ENCODE results near the gene MED27.

Gene MED27

GRCh38 chr9:132082188-132082587, 2.5 kb upstream of the MED27 start:
- no peak for TF ChIP-seq CTCF (IDR thresholded peaks at IDR 0.05; ENCODE audit: low read depth, low read length)
- no peak for TF ChIP-seq MAX (IDR thresholded peaks at IDR 0.05; ENCODE audit: low read depth, low read length)
- DNase-seq (ENCODE audit: low read depth) = no peak
- H3K4me3 ChIP-seq (ENCODE audit: low read depth, low read length) = no peak overlapping the region

- TF ChIP-seq POLR2A (IDR thresholded peaks at IDR 0.05; ENCODE audit: extremely low read depth, insufficient read length) (no peak), CTCF (IDR thresholded peaks at IDR 0.05; ENCODE audit: low read depth, low read length) (no peak), MYC (IDR thresholded peaks at IDR 0.05; ENCODE audit: low read depth, low read length) (no peak), MAX (IDR thresholded peaks at IDR 0.05; ENCODE audit: low read depth, low read length) (no peak)
- H3K4me3 ChIP-seq (ENCODE audit: low read depth, low read length) = peak overlapping the region; percentile 96
- DNase-seq (ENCODE audit: low read depth) = no peak
Observed at GRCh38 chr9:132078699-132079356, 839 bp downstream of the MED27 start.

GRCh38 chr9:132077881-132078698, 1.6 kb downstream of the MED27 start:
- no peak for TF ChIP-seq POLR2A (IDR thresholded peaks at IDR 0.05; ENCODE audit: extremely low read depth, insufficient read length)
- TF ChIP-seq MYC (IDR thresholded peaks at IDR 0.05; ENCODE audit: low read depth, low read length) = no peak
- TF ChIP-seq CTCF (IDR thresholded peaks at IDR 0.05; ENCODE audit: low read depth, low read length) = no peak
- TF ChIP-seq MAX (IDR thresholded peaks at IDR 0.05; ENCODE audit: low read depth, low read length) = no peak
- no peak for DNase-seq (ENCODE audit: low read depth)
- peak overlapping the region; percentile 96 for H3K4me3 ChIP-seq (ENCODE audit: low read depth, low read length)

- TF ChIP-seq MYC (IDR thresholded peaks at IDR 0.05; ENCODE audit: low read depth, low read length) (no peak), MAX (IDR thresholded peaks at IDR 0.05; ENCODE audit: low read depth, low read length) (no peak), CTCF (IDR thresholded peaks at IDR 0.05; ENCODE audit: low read depth, low read length) (no peak), POLR2A (IDR thresholded peaks at IDR 0.05; ENCODE audit: extremely low read depth, insufficient read length) (no peak)
- no peak for DNase-seq (ENCODE audit: low read depth)
- no peak overlapping the region for H3K4me3 ChIP-seq (ENCODE audit: low read depth, low read length)
Observed at GRCh38 chr9:132075853-132076252, 3.8 kb downstream of the MED27 start.

GRCh38 chr9:132074736-132075135, 4.9 kb downstream of the MED27 start:
- DNase-seq (ENCODE audit: low read depth) = no peak
- H3K4me3 ChIP-seq (ENCODE audit: low read depth, low read length) = no peak overlapping the region
- TF ChIP-seq CTCF (IDR thresholded peaks at IDR 0.05; ENCODE audit: low read depth, low read length) (no peak), MAX (IDR thresholded peaks at IDR 0.05; ENCODE audit: low read depth, low read length) (no peak), MYC (IDR thresholded peaks at IDR 0.05; ENCODE audit: low read depth, low read length) (no peak), POLR2A (IDR thresholded peaks at IDR 0.05; ENCODE audit: extremely low read depth, insufficient read length) (no peak)
